ENCODE measurements around the gene SLC9A3. TPM values are rescaled to one million over a fixed set of nuclear protein-coding genes. Genes with fewer than 3 reads are reported as not detected.

The SLC9A3 gene
- total RNA-seq, 2 donors from 2014 or later: 4.3 to 5.3 TPM

- H3K9me3 ChIP-seq: no peaks in the 10 kb centered on the region
- no peaks in the 10 kb centered on the region for H3K36me3 ChIP-seq
- no peak overlapping the region for H3K4me3 ChIP-seq
- H3K27ac ChIP-seq: no peak overlapping the region
- intact Hi-C loops (cut with DNase I): no loop called here
- H3K27me3 ChIP-seq (replicated peaks; ENCODE audit: insufficient read depth): peaks cover 22% of the 10 kb centered on the region
- WGBS: 31% methylated on average over 14 of the region's 23 CpGs
- TF ChIP-seq CTCF (IDR thresholded peaks at IDR 0.05): no peak
- no peak for TF ChIP-seq POLR2A (IDR thresholded peaks at IDR 0.05)
- TF ChIP-seq POLR2AphosphoS5 (IDR thresholded peaks at IDR 0.05): no peak
- no peaks in the 10 kb centered on the region for H3K4me1 ChIP-seq (replicated peaks)
- DNase-seq (ENCODE audit: low spot score): no peak
Measured at GRCh38 chr5:501831-502184, 22.4 kb downstream of the SLC9A3 start.

- peaks cover 17% of the 10 kb centered on the region for H3K27me3 ChIP-seq (replicated peaks; ENCODE audit: insufficient read depth)
- intact Hi-C loops (cut with DNase I): no loop called here
- H3K27ac ChIP-seq: no peak overlapping the region
- H3K36me3 ChIP-seq: no peaks in the 10 kb centered on the region
- no peak overlapping the region for H3K4me3 ChIP-seq
- 32% methylated on average over 14 of the region's 41 CpGs for WGBS
- H3K4me1 ChIP-seq (replicated peaks): no peaks in the 10 kb centered on the region
- no peak for DNase-seq (ENCODE audit: low spot score)
- no peaks in the 10 kb centered on the region for H3K9me3 ChIP-seq
- TF ChIP-seq CTCF (IDR thresholded peaks at IDR 0.05) (no peak), POLR2A (IDR thresholded peaks at IDR 0.05) (no peak), POLR2AphosphoS5 (IDR thresholded peaks at IDR 0.05) (no peak)
Measured at GRCh38 chr5:501105-501830, 23.0 kb downstream of the SLC9A3 start.

GRCh38 chr5:500491-500890 lies 23.8 kb downstream of the SLC9A3 start:
- no peaks in the 10 kb centered on the region for H3K4me1 ChIP-seq (replicated peaks)
- H3K36me3 ChIP-seq: no peaks in the 10 kb centered on the region
- no peak overlapping the region for H3K4me3 ChIP-seq
- H3K9me3 ChIP-seq: no peaks in the 10 kb centered on the region
- no peak for DNase-seq (ENCODE audit: low spot score)
- 84% methylated on average over 10 of the region's 10 CpGs for WGBS
- no peak overlapping the region for H3K27ac ChIP-seq
- no peak for TF ChIP-seq POLR2A (IDR thresholded peaks at IDR 0.05)
- TF ChIP-seq CTCF (IDR thresholded peaks at IDR 0.05): no peak
- no peak for TF ChIP-seq POLR2AphosphoS5 (IDR thresholded peaks at IDR 0.05)
- intact Hi-C loops (cut with DNase I): no loop called here
- H3K27me3 ChIP-seq (replicated peaks; ENCODE audit: insufficient read depth): peaks cover 12% of the 10 kb centered on the region

- no peaks in the 10 kb centered on the region for H3K9me3 ChIP-seq
- H3K4me3 ChIP-seq: no peak overlapping the region
- TF ChIP-seq POLR2A (IDR thresholded peaks at IDR 0.05): no peak
- no peak for TF ChIP-seq CTCF (IDR thresholded peaks at IDR 0.05)
- TF ChIP-seq POLR2AphosphoS5 (IDR thresholded peaks at IDR 0.05): no peak
- no peaks in the 10 kb centered on the region for H3K4me1 ChIP-seq (replicated peaks)
- H3K27ac ChIP-seq: no peak overlapping the region
- no peak for DNase-seq (ENCODE audit: low spot score)
- WGBS: 94% methylated on average over 30 of the region's 32 CpGs
- H3K36me3 ChIP-seq: no peaks in the 10 kb centered on the region
- peaks cover 12% of the 10 kb centered on the region for H3K27me3 ChIP-seq (replicated peaks; ENCODE audit: insufficient read depth)
- intact Hi-C loops (cut with DNase I): no loop called here
Measured at GRCh38 chr5:499233-500209, 24.7 kb downstream of the SLC9A3 start.

Data from prostate gland (tissue), 2 donors.